HL-60 (cell line): ENCODE data around the gene NPVF.

Experiments used
- DNase-seq, 2 experiments: peaks; one replicate each; pipeline ENCODE4 v3.0.0-alpha.2; 2010 to 2020; ENCODE audit warnings: low read depth in 1 of 2, low spot score in 1 of 2
- H3K27ac ChIP-seq: fragments of 250-450 bp; sonication (Bioruptor Pico); replicated peaks from 2 replicates; pipeline ENCODE4 v1.5.1; 2020; ENCODE audit warnings: mild to moderate bottlenecking, moderate library complexity
- H3K27me3 ChIP-seq: fragments of 250-450 bp; sonication (Bioruptor Pico); 2 replicates; pipeline ENCODE4 v1.5.1; 2021; ENCODE audit warnings: mild to moderate bottlenecking, moderate library complexity; ENCODE audit not compliant: insufficient read depth, poor library complexity, severe bottlenecking
- H3K4me3 ChIP-seq: replicated peaks from 2 replicates; pipeline ENCODE4 v1.5.1; 2011; ENCODE audit warnings: mild to moderate bottlenecking, control low read depth, low read length; ENCODE audit not compliant: insufficient read depth
- CTCF ChIP-seq: IDR thresholded peaks from one replicate; pipeline ENCODE4 v1.5.1; 2011; ENCODE audit warnings: low read length, control low read depth, inconsistent platforms; ENCODE audit not compliant: insufficient read depth
- GABPA ChIP-seq: IDR thresholded peaks from 2 replicates; pipeline ENCODE4 v1.6.1; 2012; ENCODE audit warnings: low read depth
- POLR2AphosphoS5 ChIP-seq: IDR thresholded peaks from 2 replicates; pipeline ENCODE4 v1.6.1; 2012; ENCODE audit warnings: low read depth
- SPI1 ChIP-seq: IDR thresholded peaks from 2 replicates; pipeline ENCODE4 v1.6.1; 2012; ENCODE audit warnings: low read depth, mild to moderate bottlenecking, borderline replicate concordance
- TF ChIP-seq, protein P1 (sequence below): IDR thresholded peaks from 2 replicates; pipeline ENCODE4 v1.6.1; 2012; ENCODE audit warnings: low read depth; ENCODE audit not compliant: insufficient replicate concordance

Gene NPVF

DNA sequence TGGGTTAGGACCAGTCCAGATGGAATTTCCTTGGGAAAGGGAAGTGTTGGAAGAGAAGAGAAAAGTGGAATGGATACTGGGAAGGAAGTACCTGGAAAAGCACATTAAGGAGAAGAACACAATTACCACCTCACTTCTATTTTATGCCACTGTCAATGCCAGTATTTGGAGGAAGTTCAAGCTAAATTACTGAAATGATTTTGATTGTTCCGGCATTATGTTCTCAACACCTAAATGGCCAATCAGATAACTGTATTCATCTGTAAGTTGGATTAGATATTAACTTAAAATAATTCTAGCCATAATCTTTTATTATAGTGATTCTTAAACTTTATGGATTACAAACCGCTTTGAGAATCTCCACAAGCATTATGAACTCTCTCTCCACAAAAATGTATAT is 7.3 kb downstream of the NPVF start:
- no peak for DNase-seq
- H3K27ac ChIP-seq: no peak overlapping the region
- no peak for TF ChIP-seq CTCF
- TF ChIP-seq GABPA: no peak
- TF ChIP-seq, protein P1, sequence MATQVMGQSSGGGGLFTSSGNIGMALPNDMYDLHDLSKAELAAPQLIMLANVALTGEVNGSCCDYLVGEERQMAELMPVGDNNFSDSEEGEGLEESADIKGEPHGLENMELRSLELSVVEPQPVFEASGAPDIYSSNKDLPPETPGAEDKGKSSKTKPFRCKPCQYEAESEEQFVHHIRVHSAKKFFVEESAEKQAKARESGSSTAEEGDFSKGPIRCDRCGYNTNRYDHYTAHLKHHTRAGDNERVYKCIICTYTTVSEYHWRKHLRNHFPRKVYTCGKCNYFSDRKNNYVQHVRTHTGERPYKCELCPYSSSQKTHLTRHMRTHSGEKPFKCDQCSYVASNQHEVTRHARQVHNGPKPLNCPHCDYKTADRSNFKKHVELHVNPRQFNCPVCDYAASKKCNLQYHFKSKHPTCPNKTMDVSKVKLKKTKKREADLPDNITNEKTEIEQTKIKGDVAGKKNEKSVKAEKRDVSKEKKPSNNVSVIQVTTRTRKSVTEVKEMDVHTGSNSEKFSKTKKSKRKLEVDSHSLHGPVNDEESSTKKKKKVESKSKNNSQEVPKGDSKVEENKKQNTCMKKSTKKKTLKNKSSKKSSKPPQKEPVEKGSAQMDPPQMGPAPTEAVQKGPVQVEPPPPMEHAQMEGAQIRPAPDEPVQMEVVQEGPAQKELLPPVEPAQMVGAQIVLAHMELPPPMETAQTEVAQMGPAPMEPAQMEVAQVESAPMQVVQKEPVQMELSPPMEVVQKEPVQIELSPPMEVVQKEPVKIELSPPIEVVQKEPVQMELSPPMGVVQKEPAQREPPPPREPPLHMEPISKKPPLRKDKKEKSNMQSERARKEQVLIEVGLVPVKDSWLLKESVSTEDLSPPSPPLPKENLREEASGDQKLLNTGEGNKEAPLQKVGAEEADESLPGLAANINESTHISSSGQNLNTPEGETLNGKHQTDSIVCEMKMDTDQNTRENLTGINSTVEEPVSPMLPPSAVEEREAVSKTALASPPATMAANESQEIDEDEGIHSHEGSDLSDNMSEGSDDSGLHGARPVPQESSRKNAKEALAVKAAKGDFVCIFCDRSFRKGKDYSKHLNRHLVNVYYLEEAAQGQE: no peak
- no peak for TF ChIP-seq SPI1
- no peak for TF ChIP-seq POLR2AphosphoS5

GRCh38 chr7:25218191-25218590 is 10.1 kb downstream of the NPVF start:
- no peak for TF ChIP-seq CTCF
- no peak for TF ChIP-seq SPI1
- Histone ChIP-seq H3K4me3 (no peak overlapping the region), H3K27me3 (no peaks in the 10 kb centered on the region), H3K27ac (no peak overlapping the region)
- DNase-seq: no peak

More for the DNA sequence above, 7.3 kb downstream of the NPVF start:
- Histone ChIP-seq H3K4me3 (no peak overlapping the region), H3K27me3 (peaks cover 2% of the 10 kb centered on the region)

GRCh38 chr7:25216837-25217236 is 11.4 kb downstream of the NPVF start:
- H3K27me3 ChIP-seq: no peaks in the 10 kb centered on the region
- peak in 1 of 2 experiments; percentile 13 for DNase-seq
- no peak overlapping the region for H3K4me3 ChIP-seq
- TF ChIP-seq POLR2AphosphoS5: no peak
- peak; percentile 32 for TF ChIP-seq CTCF
- H3K27ac ChIP-seq: no peak overlapping the region

- H3K27ac ChIP-seq: no peak overlapping the region
- no peak for DNase-seq
- H3K4me3 ChIP-seq: no peak overlapping the region
- no peaks in the 10 kb centered on the region for H3K27me3 ChIP-seq
- TF ChIP-seq, protein P1: no peak
- no peak for TF ChIP-seq GABPA
Measured at GRCh38 chr7:25215694-25216335, 12.5 kb downstream of the NPVF start.
